ENCODE measurements around the gene TKTL1. TPM values are rescaled to one million over a fixed set of nuclear protein-coding genes. Genes with fewer than 3 reads are reported as not detected.
A peak's percentile ranks its signal among the peaks of the same experiment; 100 is the strongest.

Gene TKTL1
- total RNA-seq, 2 experiments from 2014 or later: 0.67 to 1.0 TPM

- CTCF ChIA-PET: no interaction called here
- Mint-ChIP-seq H3K4me1 (ENCODE audit: low read depth) (peaks cover 44% of the 10 kb centered on the region), H3K36me3 (ENCODE audit: low read depth) (no peaks in the 10 kb centered on the region), H3K9me3 (no peaks in the 10 kb centered on the region), H3K4me3 (no peak overlapping the region), H3K27me3 (no peaks in the 10 kb centered on the region), H3K27ac (no peak overlapping the region)
- ATAC-seq: no peak
- no peak for DNase-seq
- intact Hi-C loops (cut with micrococcal nuclease): no loop called here
- POLR2A ChIA-PET: no interaction called here
- TF ChIP-seq CTCF (IDR thresholded peaks at IDR 0.05): no peak
Measured at GRCh38 chrX:154322890-154323289, 27.3 kb downstream of the TKTL1 start.

GRCh38 chrX:154323537-154323936 lies 27.9 kb downstream of the TKTL1 start:
- no peak for ATAC-seq
- H3K4me1 Mint-ChIP-seq (ENCODE audit: low read depth): peaks cover 48% of the 10 kb centered on the region
- no peaks in the 10 kb centered on the region for H3K36me3 Mint-ChIP-seq (ENCODE audit: low read depth)
- ChIA-PET CTCF (no interaction called here), POLR2A (no interaction called here)
- no peaks in the 10 kb centered on the region for H3K27me3 Mint-ChIP-seq
- H3K9me3 Mint-ChIP-seq: no peaks in the 10 kb centered on the region
- H3K27ac Mint-ChIP-seq: no peak overlapping the region
- no peak for TF ChIP-seq CTCF (IDR thresholded peaks at IDR 0.05)
- H3K4me3 Mint-ChIP-seq: no peak overlapping the region
- intact Hi-C loops (cut with micrococcal nuclease): no loop called here
- DNase-seq: no peak

- ChIA-PET CTCF (interaction anchor here (1.9 kb wide), 1 partner anchor 8 kb away, joined by 8 read pairs; no protein-coding TSS in a partner anchor), POLR2A (interaction anchor here (0.7 to 1.1 kb wide), 2 partner anchors 10 to 13 kb away, joined by 3 to 4 read pairs; no protein-coding TSS in a partner anchor)
- peaks cover 46% of the 10 kb centered on the region for H3K4me1 Mint-ChIP-seq (ENCODE audit: low read depth)
- H3K4me3 Mint-ChIP-seq: no peak overlapping the region
- no peaks in the 10 kb centered on the region for H3K27me3 Mint-ChIP-seq
- no peak for TF ChIP-seq CTCF (IDR thresholded peaks at IDR 0.05)
- no peaks in the 10 kb centered on the region for H3K36me3 Mint-ChIP-seq (ENCODE audit: low read depth)
- no peak overlapping the region for H3K27ac Mint-ChIP-seq
- intact Hi-C loops (cut with micrococcal nuclease): no loop called here
- ATAC-seq: no peak
- no peak for DNase-seq
- no peaks in the 10 kb centered on the region for H3K9me3 Mint-ChIP-seq
Measured at GRCh38 chrX:154325541-154325940, 29.9 kb downstream of the TKTL1 start.

GRCh38 chrX:154327038-154327820 lies 31.6 kb downstream of the TKTL1 start:
- intact Hi-C loops (cut with micrococcal nuclease): no loop called here
- no peaks in the 10 kb centered on the region for H3K36me3 Mint-ChIP-seq (ENCODE audit: low read depth)
- TF ChIP-seq CTCF (IDR thresholded peaks at IDR 0.05): no peak
- peak overlapping the region; percentile 34 for H3K27ac Mint-ChIP-seq
- DNase-seq (peak; percentile 52), ATAC-seq (peak; percentile 85)
- ChIA-PET POLR2A (interaction anchor here (1.0 to 1.1 kb wide), 2 partner anchors 43 to 353 kb away, joined by 3 read pairs; no protein-coding TSS in a partner anchor), CTCF (interaction anchor here (0.8 to 1.9 kb wide), 3 partner anchors 10 to 19 kb away, joined by 3 to 8 read pairs (median 3); no protein-coding TSS in a partner anchor)
- H3K9me3 Mint-ChIP-seq: no peaks in the 10 kb centered on the region
- H3K4me3 Mint-ChIP-seq: peak overlapping the region; percentile 16
- peaks cover 34% of the 10 kb centered on the region for H3K4me1 Mint-ChIP-seq (ENCODE audit: low read depth)
- H3K27me3 Mint-ChIP-seq: no peaks in the 10 kb centered on the region

GRCh38 chrX:154328646-154329045 lies 33.1 kb downstream of the TKTL1 start:
- Mint-ChIP-seq H3K9me3 (no peaks in the 10 kb centered on the region), H3K4me3 (no peak overlapping the region), H3K4me1 (ENCODE audit: low read depth) (peaks cover 38% of the 10 kb centered on the region), H3K27me3 (no peaks in the 10 kb centered on the region), H3K36me3 (ENCODE audit: low read depth) (no peaks in the 10 kb centered on the region), H3K27ac (peak overlapping the region; percentile 66)
- ATAC-seq (peak; percentile 25), DNase-seq (peak; percentile 39)
- no peak for TF ChIP-seq CTCF (IDR thresholded peaks at IDR 0.05)
- intact Hi-C loops (cut with micrococcal nuclease): no loop called here
- ChIA-PET POLR2A (no interaction called here), CTCF (interaction anchor here (1.5 kb wide), 1 partner anchor 20 kb away, joined by 4 read pairs; no protein-coding TSS in a partner anchor)

Measured in activated CD8-positive, alpha-beta T cell treated with anti-CD3 and anti-CD28 coated beads for 36 hours (primary cell).